OCI-LY7 (cell line): Measurements from ENCODE around the gene CEP112. TPM values are rescaled to one million over a fixed set of nuclear protein-coding genes. Genes with fewer than 3 reads are reported as not detected.

Source experiments
- BruUV-seq: library from RNA; stranded (reverse); fragments of 400-500 nt; replicated peaks from 2 replicates; lab custom pipeline; 2021; lab: Mats Ljungman, UMichigan
- CTCF ChIA-PET: fragments of 300-600 bp; sonication (Branson Sonifier 250); formaldehyde crosslinking; loops from one replicate; lab custom pipeline; 2022; ENCODE audit warnings: antibody characterized with exemption; ENCODE audit not compliant: unreplicated experiment; lab: Charles Lee
- POLR2A ChIA-PET: fragments of 300-600 bp; sonication (Branson Sonifier 250); formaldehyde crosslinking; loops from one replicate; lab custom pipeline; 2022; ENCODE audit warnings: antibody characterized with exemption; lab: Charles Lee
- DNase-seq: peaks from one replicate; pipeline ENCODE4 v3.0.0-alpha.2; 2015; ENCODE audit warnings: low spot score
- H2AFZ ChIP-seq: fragments of 200-600 bp; sonication (generic), shearing (Covaris generic); 2 replicates; pipeline ENCODE4 v1.6.1; 2014; ENCODE audit warnings: mild to moderate bottlenecking, antibody characterized with exemption, low read length, moderate library complexity
- H3K27ac ChIP-seq: fragments of 200-600 bp; sonication (generic); 2 replicates; pipeline ENCODE4 v1.5.1; 2014; ENCODE audit warnings: mixed run types, low read depth, mild to moderate bottlenecking, moderate library complexity, low read length, inconsistent platforms; ENCODE audit not compliant: poor library complexity, severe bottlenecking
- H3K36me3 ChIP-seq: fragments of 200-600 bp; sonication (generic); 2 replicates; pipeline ENCODE4 v1.6.1; 2014; ENCODE audit warnings: mild to moderate bottlenecking, antibody characterized with exemption, low read length, moderate library complexity, mixed read lengths; ENCODE audit not compliant: insufficient read depth
- H3K4me1 ChIP-seq: fragments of 200-600 bp; sonication (generic); 2 replicates; pipeline ENCODE4 v1.5.1; 2014; ENCODE audit warnings: mild to moderate bottlenecking, low read length; ENCODE audit not compliant: insufficient read depth, poor library complexity, severe bottlenecking
- H3K4me2 ChIP-seq: fragments of 200-600 bp; sonication (generic); 2 replicates; pipeline ENCODE4 v1.6.1; 2014; ENCODE audit warnings: mild to moderate bottlenecking, low read length
- H3K4me3 ChIP-seq: fragments of 200-600 bp; sonication (generic); 2 replicates; pipeline ENCODE4 v1.5.1; 2014; ENCODE audit warnings: mild to moderate bottlenecking, low read depth, low read length; ENCODE audit not compliant: poor library complexity, severe bottlenecking
- H3K79me2 ChIP-seq: fragments of 200-600 bp; sonication (generic); 2 replicates; pipeline ENCODE4 v1.6.1; 2016; ENCODE audit warnings: low read depth, mild to moderate bottlenecking, low read length, moderate library complexity, mixed read lengths; ENCODE audit not compliant: insufficient read depth
- H3K9me2 ChIP-seq: fragments of 200-600 bp; sonication (generic); 2 replicates; pipeline ENCODE4 v1.6.1; 2016; ENCODE audit warnings: mild to moderate bottlenecking, low read length, mixed read lengths; ENCODE audit not compliant: insufficient read depth
- H3K9me3 ChIP-seq: fragments of 200-600 bp; sonication (generic); 2 replicates; pipeline ENCODE4 v1.6.1; 2014; ENCODE audit warnings: mild to moderate bottlenecking, mixed run types, low read length, mixed read lengths
- H4K20me1 ChIP-seq: fragments of 200-600 bp; sonication (generic); 2 replicates; pipeline ENCODE4 v1.6.1; 2014; ENCODE audit warnings: mild to moderate bottlenecking, antibody characterized with exemption, low read length, moderate library complexity, mixed read lengths; ENCODE audit not compliant: insufficient read depth
- EZH2phosphoT487 ChIP-seq: fragments of 200-600 bp; sonication (generic); IDR thresholded peaks from 2 replicates; pipeline ENCODE4 v1.6.1; 2018; ENCODE audit warnings: low read depth, borderline replicate concordance, mild to moderate bottlenecking, mixed run types, antibody characterized with exemption, low read length, moderate library complexity, mixed read lengths
- intact Hi-C: fragments of 100-400 bp; cut with micrococcal nuclease; formaldehyde crosslinking; loops from one replicate; pipeline ENCODE4 v1.10.0; 2022; ENCODE audit not compliant: unreplicated experiment
- total RNA-seq, 2 experiments: library from RNA; depleted of rRNA in 1 of 2; stranded (reverse); fragments of >200 nt in 1 of 2; shearing (Covaris generic) in 1 of 2; gene quantifications; 2 replicates each; pipeline ENCODE4 v1.2.3, GENCODE V29; 2014 to 2022
- TF ChIP-seq, protein P1 (sequence below): fragments of 200-600 bp; sonication (generic); conservative IDR thresholded peaks from 2 replicates; pipeline ENCODE4 v1.5.1; 2014; ENCODE audit warnings: mild to moderate bottlenecking, antibody characterized with exemption, low read length, moderate library complexity, mixed read lengths

CEP112 gene
- total RNA-seq, 2 experiments from 2014 or later = 2.7 to 6.9 TPM

DNA sequence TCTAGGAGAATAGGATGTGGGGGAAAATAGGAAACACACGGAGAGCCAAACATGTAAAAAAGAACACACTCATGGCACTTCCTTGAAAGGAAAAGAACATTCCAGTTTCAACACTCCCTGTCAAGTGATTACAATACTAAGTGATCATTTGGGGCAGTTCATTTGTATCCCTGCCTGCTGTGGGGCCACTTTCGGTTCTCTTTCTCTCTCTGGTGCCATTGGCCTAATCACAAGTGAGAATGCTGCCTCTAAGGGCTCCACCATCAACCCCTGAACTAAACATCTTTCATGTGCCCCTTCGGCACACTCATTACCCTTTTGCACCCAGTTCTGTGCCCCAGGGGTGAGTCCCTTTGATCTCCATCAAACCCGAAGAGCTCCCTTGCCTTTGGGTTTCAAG lies 197.3 kb downstream of the CEP112 start:
- intact Hi-C loops = no loop called here
- ChIA-PET CTCF (no interaction called here), POLR2A (no interaction called here)
- DNase-seq = no peak
- no TSS peak for BruUV-seq
- no peaks in the 10 kb centered on the region for H4K20me1 ChIP-seq
- no peak overlapping the region for H3K4me3 ChIP-seq
- no peak overlapping the region for H2AFZ ChIP-seq
- no peaks in the 10 kb centered on the region for H3K4me1 ChIP-seq
- no peaks in the 10 kb centered on the region for H3K36me3 ChIP-seq
- no peak overlapping the region for H3K4me2 ChIP-seq
- TF ChIP-seq EZH2phosphoT487 = no peak
- TF ChIP-seq, protein P1, sequence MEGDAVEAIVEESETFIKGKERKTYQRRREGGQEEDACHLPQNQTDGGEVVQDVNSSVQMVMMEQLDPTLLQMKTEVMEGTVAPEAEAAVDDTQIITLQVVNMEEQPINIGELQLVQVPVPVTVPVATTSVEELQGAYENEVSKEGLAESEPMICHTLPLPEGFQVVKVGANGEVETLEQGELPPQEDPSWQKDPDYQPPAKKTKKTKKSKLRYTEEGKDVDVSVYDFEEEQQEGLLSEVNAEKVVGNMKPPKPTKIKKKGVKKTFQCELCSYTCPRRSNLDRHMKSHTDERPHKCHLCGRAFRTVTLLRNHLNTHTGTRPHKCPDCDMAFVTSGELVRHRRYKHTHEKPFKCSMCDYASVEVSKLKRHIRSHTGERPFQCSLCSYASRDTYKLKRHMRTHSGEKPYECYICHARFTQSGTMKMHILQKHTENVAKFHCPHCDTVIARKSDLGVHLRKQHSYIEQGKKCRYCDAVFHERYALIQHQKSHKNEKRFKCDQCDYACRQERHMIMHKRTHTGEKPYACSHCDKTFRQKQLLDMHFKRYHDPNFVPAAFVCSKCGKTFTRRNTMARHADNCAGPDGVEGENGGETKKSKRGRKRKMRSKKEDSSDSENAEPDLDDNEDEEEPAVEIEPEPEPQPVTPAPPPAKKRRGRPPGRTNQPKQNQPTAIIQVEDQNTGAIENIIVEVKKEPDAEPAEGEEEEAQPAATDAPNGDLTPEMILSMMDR = no peak
- H3K79me2 ChIP-seq = no peaks in the 10 kb centered on the region
- H3K9me3 ChIP-seq = no peaks in the 10 kb centered on the region
- no peaks in the 10 kb centered on the region for H3K9me2 ChIP-seq
- no peak overlapping the region for H3K27ac ChIP-seq

DNA sequence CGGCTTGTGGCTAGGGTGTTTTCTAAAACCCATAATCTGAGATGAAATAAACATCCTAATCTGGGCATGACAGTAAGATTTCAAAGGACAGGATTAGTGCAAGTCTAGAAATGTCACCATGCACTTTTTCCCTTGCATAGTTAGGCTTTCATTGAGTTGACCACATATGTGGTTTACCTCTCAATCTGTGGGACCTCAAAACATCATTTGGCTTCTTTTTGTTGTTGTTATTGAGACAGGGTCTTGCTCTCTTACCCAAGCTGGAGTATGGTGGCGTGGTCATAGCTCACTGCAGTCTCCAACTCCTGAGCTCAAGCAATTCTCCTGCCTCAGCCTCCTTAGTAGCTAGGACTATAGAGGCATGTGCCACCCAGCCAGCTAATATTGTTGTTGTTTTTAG lies 197.8 kb downstream of the CEP112 start:
- no TSS peak for BruUV-seq
- H3K27ac ChIP-seq = no peak overlapping the region
- no peak overlapping the region for H3K4me3 ChIP-seq
- no peaks in the 10 kb centered on the region for H3K79me2 ChIP-seq
- no peaks in the 10 kb centered on the region for H3K4me1 ChIP-seq
- TF ChIP-seq EZH2phosphoT487 = no peak
- TF ChIP-seq, protein P1 = no peak
- intact Hi-C loops = no loop called here
- no peak overlapping the region for H3K4me2 ChIP-seq
- no peaks in the 10 kb centered on the region for H4K20me1 ChIP-seq
- CTCF ChIA-PET = no interaction called here
- DNase-seq = no peak
- H3K9me3 ChIP-seq = no peaks in the 10 kb centered on the region
- H2AFZ ChIP-seq = no peak overlapping the region
- no peaks in the 10 kb centered on the region for H3K36me3 ChIP-seq
- POLR2A ChIA-PET = no interaction called here
- H3K9me2 ChIP-seq = no peaks in the 10 kb centered on the region

DNA sequence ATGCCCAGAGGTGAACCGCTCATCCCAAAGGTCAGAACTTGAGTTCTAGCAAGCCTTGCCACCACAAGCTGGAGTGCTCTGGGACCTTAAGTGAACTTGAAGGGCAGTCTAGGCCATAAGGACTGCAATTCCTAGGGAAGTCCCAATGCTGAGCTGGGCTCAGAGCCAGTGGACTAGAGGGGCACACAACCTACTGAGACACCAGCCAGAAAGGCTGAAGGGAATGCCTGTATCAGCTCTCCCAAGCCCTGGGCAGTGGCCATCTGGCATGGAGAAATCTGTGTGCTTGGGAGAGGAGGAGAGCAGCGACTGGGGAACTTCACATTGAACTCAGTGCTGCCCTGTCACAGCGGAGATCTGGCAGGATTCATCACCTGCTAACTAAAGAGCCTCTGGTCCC lies 201.3 kb downstream of the CEP112 start:
- H3K4me3 ChIP-seq = no peak overlapping the region
- no peaks in the 10 kb centered on the region for H3K9me2 ChIP-seq
- intact Hi-C loops = no loop called here
- no peaks in the 10 kb centered on the region for H3K79me2 ChIP-seq
- POLR2A ChIA-PET = no interaction called here
- no peak overlapping the region for H3K4me2 ChIP-seq
- no peak overlapping the region for H2AFZ ChIP-seq
- TF ChIP-seq, protein P1 = no peak
- TF ChIP-seq EZH2phosphoT487 = no peak
- H3K36me3 ChIP-seq = no peaks in the 10 kb centered on the region
- H3K9me3 ChIP-seq = no peaks in the 10 kb centered on the region
- CTCF ChIA-PET = no interaction called here
- H3K27ac ChIP-seq = no peak overlapping the region
- DNase-seq = no peak
- no peaks in the 10 kb centered on the region for H3K4me1 ChIP-seq
- BruUV-seq = no TSS peak
- no peaks in the 10 kb centered on the region for H4K20me1 ChIP-seq
